AG09319 (cell line): ENCODE results near the gene CXCL1.
A peak's percentile ranks its signal among the peaks of the same experiment; 100 is the strongest.

Source experiments
- DNase-seq: peaks from one replicate; pipeline ENCODE4 v3.0.0-alpha.2; 2010; ENCODE audit warnings: low read depth; ENCODE audit errors: extremely low read depth
- TF ChIP-seq, protein P1 (sequence below): IDR thresholded peaks from 2 replicates; pipeline ENCODE4 v1.5.1; 2011; ENCODE audit warnings: low read depth, mild to moderate bottlenecking, inconsistent platforms, low read length, moderate library complexity

CXCL1 gene

DNA sequence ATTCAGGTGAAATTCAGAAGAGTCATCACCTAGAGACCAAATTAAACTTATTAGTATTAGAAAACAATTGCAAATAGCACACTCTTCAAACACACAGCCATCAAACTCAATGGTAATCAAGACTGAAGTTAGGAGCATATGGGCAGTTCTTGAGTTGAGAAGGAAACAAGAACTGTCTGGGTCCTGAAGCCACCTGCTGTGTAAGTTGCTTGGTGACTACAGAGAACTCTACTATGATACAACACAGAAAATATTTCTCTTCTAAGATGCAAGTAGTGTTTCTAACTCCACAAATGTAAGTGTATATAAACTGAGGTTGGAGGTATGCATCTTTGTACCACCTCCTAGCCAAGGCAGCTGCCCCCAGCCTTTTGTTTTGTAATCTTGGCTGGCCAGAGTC lies 16.4 kb upstream of the CXCL1 start:
- DNase-seq = no peak
- TF ChIP-seq, protein P1, sequence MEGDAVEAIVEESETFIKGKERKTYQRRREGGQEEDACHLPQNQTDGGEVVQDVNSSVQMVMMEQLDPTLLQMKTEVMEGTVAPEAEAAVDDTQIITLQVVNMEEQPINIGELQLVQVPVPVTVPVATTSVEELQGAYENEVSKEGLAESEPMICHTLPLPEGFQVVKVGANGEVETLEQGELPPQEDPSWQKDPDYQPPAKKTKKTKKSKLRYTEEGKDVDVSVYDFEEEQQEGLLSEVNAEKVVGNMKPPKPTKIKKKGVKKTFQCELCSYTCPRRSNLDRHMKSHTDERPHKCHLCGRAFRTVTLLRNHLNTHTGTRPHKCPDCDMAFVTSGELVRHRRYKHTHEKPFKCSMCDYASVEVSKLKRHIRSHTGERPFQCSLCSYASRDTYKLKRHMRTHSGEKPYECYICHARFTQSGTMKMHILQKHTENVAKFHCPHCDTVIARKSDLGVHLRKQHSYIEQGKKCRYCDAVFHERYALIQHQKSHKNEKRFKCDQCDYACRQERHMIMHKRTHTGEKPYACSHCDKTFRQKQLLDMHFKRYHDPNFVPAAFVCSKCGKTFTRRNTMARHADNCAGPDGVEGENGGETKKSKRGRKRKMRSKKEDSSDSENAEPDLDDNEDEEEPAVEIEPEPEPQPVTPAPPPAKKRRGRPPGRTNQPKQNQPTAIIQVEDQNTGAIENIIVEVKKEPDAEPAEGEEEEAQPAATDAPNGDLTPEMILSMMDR = no peak

DNA sequence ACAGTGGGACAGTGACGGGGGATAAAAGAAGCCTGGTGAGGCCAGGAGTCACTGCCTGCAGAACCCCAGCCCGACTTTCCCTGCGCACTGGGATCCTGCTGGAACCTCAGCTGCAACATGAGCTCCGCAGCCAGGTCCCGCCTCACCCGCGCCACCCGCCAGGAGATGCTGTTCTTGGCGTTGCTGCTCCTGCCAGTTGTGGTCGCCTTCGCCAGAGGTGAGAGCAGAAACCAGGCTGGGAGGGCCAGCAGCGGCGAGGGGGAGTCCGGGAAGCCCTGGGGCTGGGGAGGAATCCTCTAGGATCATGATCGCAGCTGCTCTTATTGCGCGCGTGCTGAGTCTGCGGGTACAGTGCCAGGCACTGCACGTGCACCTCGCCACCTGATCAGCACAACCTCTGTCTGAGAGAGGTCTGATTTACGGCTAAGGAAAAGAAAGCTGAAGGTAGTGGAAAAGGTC lies 15.9 kb upstream of the CXCL1 start, which contains the start of gene PF4V1:
Gene PF4V1, plus strand, starts transcription at position 51 of the 459 bp plus-strand sequence. Its CDS starts 67 bp downstream, at position 118.
- DNase-seq = no peak

DNA sequence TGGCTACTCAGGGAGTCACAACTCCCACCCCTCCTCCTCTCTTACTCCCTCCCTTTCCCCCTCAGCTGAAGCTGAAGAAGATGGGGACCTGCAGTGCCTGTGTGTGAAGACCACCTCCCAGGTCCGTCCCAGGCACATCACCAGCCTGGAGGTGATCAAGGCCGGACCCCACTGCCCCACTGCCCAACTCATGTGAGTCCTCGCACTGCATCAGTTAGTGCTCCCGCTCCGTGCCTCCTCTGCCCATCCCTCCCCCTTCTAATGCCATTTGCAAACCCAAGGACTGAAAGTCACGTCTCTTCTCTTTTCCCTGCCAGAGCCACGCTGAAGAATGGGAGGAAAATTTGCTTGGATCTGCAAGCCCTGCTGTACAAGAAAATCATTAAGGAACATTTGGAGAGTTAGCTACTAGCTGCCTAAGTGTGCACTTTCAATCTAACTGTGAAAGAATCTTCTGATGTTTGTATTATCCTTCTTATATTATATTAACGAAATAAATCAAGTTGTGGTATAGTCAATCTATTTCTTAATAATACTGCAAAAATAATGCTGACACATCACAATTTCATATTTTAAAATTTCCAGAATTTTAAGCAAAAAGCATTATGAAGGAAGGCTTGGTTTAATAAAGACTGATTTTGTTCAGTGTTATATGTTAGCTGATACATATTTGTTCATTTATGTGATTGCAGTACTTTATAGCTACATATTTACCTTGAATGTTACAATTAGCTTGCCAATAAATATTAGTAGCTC lies 15.3 kb upstream of the CXCL1 start:
- TF ChIP-seq, protein P1 = no peak

More for the DNA sequence above, 15.9 kb upstream of the CXCL1 start, which contains the start of gene PF4V1:
- TF ChIP-seq, protein P1 = peak; percentile 46

DNA sequence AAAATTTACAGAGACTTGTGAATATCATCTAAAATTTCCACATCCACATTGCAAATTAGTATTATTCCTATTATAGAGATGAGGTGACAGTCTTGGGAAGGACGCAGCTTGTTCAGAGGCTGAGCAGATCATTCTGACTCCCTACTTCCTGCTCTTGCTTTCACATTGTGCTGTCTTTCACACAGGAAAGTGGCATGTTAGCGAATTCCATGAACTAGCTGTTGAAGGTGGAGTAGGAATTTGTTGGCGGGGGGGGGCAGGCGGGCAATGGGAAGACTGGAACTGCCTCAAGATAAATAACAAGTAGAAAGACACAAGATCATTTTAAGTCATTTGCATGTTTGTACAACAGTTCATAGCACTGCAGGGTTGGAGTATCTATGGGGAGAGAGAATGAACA lies 13.8 kb upstream of the CXCL1 start:
- TF ChIP-seq, protein P1 = no peak
- no peak for DNase-seq

More for the DNA sequence above, 15.3 kb upstream of the CXCL1 start:
- no peak for DNase-seq

DNA sequence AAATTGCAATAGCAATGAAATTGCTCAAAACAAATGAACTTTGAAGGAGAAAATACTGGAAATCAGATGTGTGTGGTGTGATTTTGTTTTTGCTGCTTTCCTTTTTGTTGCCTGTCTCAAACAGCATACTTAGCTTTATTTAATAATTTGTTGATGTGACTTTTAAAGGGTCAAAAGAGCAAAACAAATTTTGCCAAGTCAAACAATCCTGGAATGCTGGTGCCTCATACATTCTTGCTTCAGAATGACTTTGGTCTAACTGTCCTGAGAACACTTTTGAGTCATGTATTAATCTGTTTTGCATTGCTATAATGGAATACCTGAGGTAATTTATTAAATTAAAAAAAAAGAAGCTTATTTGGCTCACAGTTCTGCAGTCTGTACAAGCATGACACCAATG lies 12.7 kb upstream of the CXCL1 start:
- DNase-seq = no peak

DNA sequence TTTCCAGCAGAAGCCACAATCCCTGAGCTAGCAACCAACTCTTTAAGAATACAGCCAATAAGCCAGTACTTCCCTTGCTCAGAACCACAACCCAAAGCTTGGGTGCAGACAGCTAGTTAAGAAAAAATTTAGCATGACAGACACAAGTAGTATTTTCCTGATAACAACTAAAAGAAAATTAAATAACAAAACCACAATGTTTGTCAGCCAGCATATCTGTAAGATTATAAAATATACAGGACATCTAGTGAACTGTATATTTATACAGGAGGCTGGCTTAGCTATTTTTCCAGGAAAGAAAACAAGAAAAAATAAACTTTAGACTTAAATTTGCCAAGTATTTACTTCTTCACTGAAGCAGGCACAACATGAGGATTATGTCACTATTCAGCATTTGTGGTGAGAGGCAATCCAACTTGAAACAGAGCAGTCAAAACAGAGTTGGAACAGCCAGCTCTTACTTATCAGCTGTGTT lies 9.5 kb upstream of the CXCL1 start:
- DNase-seq = peak; percentile 86
- TF ChIP-seq, protein P1 = no peak

More for the DNA sequence above, 12.7 kb upstream of the CXCL1 start:
- TF ChIP-seq, protein P1 = no peak

DNA sequence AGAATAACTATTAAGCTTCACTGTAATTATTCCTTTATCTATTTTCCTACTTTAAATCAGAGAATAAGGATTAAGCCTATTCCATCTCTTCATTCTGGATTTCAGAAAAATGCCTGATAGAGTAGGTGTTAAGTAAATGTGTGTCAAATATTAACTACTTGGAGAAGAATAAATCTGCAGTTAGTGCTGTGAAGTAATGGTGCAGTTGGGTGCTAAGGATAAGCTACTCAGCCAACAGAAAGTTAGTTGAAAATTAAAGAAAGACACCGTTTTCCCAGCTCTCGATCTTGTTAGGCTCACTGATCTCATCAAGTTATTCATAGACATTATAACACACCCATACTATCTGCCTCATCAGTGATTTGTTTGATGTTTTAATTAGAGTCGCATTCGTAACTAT lies 9.0 kb upstream of the CXCL1 start:
- TF ChIP-seq, protein P1 = no peak
- no peak for DNase-seq
